Type B pancreatic cell (in vitro differentiated cells): ENCODE measurements around the gene YARS1. TPM values are rescaled to one million over a fixed set of nuclear protein-coding genes. Genes with fewer than 3 reads are reported as not detected.

Source experiments
- DNase-seq: peaks from one replicate; pipeline ENCODE4 v3.0.0; 2021; ENCODE audit warnings: mixed read lengths; ENCODE audit not compliant: unreplicated experiment; ENCODE audit errors: extremely low spot score
- H3K27ac Mint-ChIP-seq: 2 replicates; pipeline ENCODE4 v1.8.0; 2021; ENCODE audit warnings: mild to moderate bottlenecking, mixed read lengths
- H3K27me3 Mint-ChIP-seq: 2 replicates; pipeline ENCODE4 v1.8.0; 2021; ENCODE audit warnings: mixed read lengths
- H3K36me3 Mint-ChIP-seq: 2 replicates; pipeline ENCODE4 v1.8.0; 2021; ENCODE audit warnings: mixed read lengths
- H3K4me1 Mint-ChIP-seq: one replicate; pipeline ENCODE4 v1.8.0; 2021; ENCODE audit warnings: mixed read lengths; ENCODE audit not compliant: unreplicated experiment
- H3K4me3 Mint-ChIP-seq: 2 replicates; pipeline ENCODE4 v1.8.0; 2021; ENCODE audit warnings: mild to moderate bottlenecking, mixed read lengths
- H3K9me3 Mint-ChIP-seq: 2 replicates; pipeline ENCODE4 v1.8.0; 2021; ENCODE audit warnings: mixed read lengths
- CTCF ChIP-seq: fragments of 200-600 bp; sonication (generic); conservative IDR thresholded peaks from 2 replicates; pipeline ENCODE4 v1.5.0; 2021; ENCODE audit warnings: antibody characterized with exemption, mild to moderate bottlenecking
- total RNA-seq: library from RNA; stranded (reverse); gene quantifications from 2 replicates; pipeline ENCODE4 v1.2.1, GENCODE V29; 2021; ENCODE audit warnings: low replicate concordance

Gene YARS1
- total RNA-seq, 1 donor from 2014 or later: 83.7 TPM

DNA sequence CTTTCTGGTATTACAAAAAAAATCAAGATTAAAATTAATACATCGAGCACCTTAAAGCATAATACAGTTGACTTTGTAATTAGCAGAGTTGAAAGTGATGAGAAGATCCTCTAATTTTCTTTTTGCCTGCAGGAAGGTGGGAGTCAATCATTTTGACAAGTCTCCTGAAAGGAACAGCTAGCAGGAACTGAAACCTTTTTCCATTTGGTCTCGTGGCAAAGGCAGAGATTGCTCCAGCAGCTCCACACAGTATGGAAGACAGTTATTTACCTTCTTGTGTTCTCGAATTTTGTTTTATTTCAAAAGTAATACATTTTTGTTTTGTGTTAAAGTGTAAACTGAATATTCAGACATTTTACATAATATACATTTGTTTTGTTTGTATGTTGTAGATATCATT is 8.0 kb upstream of the YARS1 start:
- H3K36me3 Mint-ChIP-seq: peaks cover 25% of the 10 kb centered on the region
- H3K4me1 Mint-ChIP-seq: peaks cover 7% of the 10 kb centered on the region
- no peak overlapping the region for H3K27ac Mint-ChIP-seq
- no peak overlapping the region for H3K4me3 Mint-ChIP-seq
- H3K27me3 Mint-ChIP-seq: no peaks in the 10 kb centered on the region
- no peaks in the 10 kb centered on the region for H3K9me3 Mint-ChIP-seq
- no peak for TF ChIP-seq CTCF
- DNase-seq: no peak

GRCh38 chr1:32818804-32819541 is 1.8 kb upstream of the YARS1 start:
- H3K9me3 Mint-ChIP-seq: no peaks in the 10 kb centered on the region
- no peaks in the 10 kb centered on the region for H3K27me3 Mint-ChIP-seq
- H3K4me1 Mint-ChIP-seq: peaks cover 25% of the 10 kb centered on the region
- peak overlapping the region; percentile 99 for H3K4me3 Mint-ChIP-seq
- TF ChIP-seq CTCF: no peak
- peak overlapping the region; percentile 98 for H3K27ac Mint-ChIP-seq
- peaks cover 4% of the 10 kb centered on the region for H3K36me3 Mint-ChIP-seq
- no peak for DNase-seq

DNA sequence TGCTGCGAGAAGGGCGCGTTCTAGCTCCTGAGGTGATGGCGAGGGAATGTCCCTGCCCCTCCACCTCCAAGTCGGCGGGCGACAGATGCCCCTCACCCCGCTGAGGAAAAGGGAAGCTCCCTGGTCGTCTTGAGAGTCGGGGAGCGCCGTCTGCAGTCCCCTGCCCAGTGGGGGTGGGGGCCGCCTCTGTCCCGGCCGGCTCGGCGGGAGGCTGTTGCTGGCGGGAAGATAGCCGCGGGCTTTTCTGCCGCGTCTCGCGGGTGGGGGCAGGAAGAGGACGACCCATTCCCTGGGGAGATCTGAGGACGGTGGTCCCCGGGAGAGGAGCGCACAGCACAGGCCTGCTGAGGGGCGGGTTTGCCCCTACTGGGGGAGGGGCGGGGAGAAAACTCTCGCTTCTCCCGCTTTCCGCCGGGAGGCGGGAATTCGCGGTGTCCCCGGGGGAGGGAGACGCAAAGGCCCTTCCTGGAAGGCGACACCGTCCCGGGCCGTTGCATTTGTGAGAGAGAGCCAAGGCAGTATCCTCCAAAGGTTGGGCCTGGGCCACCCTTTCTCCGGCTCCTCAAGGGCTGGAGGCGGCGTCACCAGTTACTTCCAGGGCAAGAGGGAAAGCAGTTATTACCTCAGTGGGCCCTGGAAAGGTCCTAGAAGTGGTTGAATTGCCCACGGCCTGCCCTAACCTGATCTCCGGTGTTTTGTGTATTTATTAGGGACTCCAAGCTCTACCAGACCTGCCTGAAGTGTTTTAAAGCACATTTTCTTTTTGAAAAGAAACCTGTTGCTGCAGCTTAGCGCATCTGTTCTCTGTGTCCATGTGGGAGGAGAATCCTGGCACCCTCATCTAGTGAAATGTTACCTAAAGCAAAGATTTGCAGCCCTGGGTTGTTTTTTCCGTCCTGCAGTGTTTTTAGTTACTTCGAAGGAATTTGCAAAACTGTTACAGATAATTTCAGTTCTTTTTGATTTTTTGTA is 943 bp upstream of the YARS1 start:
- peak; percentile 83 for DNase-seq
- H3K9me3 Mint-ChIP-seq: no peaks in the 10 kb centered on the region
- H3K27me3 Mint-ChIP-seq: no peaks in the 10 kb centered on the region
- no peak for TF ChIP-seq CTCF
- peaks cover 31% of the 10 kb centered on the region for H3K4me1 Mint-ChIP-seq
- peak overlapping the region; percentile 98 for H3K27ac Mint-ChIP-seq
- peak overlapping the region; percentile 99 for H3K4me3 Mint-ChIP-seq
- H3K36me3 Mint-ChIP-seq: peaks cover 5% of the 10 kb centered on the region

DNA sequence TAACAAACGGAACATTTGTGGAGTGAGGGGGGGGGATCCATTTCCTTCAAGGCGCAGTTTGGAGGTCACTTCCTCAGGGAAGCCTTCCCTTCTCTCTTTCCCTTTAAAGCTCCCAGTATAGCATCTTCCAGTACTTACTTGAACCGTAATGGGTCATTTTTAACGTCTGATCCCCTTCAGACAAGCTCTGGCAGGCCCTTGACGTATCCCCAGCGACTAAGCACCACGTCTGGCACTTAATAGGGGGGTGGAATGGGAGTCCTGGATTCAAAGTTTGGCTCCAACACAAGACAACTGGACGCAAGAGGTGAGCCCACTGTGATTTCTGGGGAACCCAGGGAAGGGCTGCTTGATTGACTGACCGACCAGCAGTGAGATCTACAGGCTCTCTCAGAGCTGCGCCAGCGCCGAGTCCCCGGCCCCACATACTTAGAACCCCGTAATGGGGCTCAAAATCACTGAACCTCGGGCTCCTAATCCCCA is 441 bp downstream of the YARS1 start:
- Mint-ChIP-seq H3K4me3 (peak overlapping the region; percentile 99), H3K36me3 (peaks cover 5% of the 10 kb centered on the region), H3K4me1 (peaks cover 32% of the 10 kb centered on the region), H3K27ac (peak overlapping the region; percentile 98), H3K27me3 (no peaks in the 10 kb centered on the region), H3K9me3 (no peaks in the 10 kb centered on the region)
- DNase-seq: no peak
- TF ChIP-seq CTCF: no peak

DNA sequence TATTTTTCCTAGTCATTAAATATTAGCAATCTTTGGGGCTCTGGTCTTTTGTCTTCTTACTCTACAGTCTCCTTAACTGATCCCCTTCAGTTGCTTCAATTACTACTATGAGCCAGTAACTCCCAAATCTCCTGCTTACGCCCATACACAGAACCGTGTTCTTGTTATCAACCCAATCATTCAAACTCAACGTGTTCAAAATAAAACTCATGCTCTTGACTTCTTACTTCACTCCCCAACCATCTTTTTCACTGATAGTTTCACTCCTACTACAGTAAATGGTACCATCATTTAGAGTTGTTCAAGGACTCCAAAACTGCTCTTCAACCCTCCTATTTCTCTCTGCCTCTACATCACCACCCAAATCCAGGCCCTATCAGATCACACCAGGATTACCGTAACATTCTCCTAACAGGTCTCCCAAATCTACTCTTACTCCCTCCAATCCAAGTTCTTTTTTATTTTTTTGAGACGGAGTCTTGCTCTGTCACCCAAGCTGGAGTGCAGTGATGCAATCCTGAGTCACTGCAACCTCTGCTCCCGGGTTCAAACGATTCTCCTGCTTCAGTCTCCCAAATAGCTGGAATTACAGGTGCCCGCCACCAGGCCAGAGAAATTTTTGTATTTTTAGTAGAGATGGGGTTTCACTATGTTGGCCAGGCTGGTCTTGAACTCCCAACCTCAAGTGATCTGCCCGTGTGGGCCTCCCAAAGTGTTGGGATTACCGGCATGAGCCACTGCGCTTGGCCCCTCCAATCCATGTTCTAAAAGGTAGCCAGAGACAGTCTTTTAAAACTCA is 3.0 kb downstream of the YARS1 start:
- H3K4me3 Mint-ChIP-seq: peak overlapping the region; percentile 6
- DNase-seq: no peak
- TF ChIP-seq CTCF: no peak
- peaks cover 9% of the 10 kb centered on the region for H3K36me3 Mint-ChIP-seq
- H3K27ac Mint-ChIP-seq: no peak overlapping the region
- peaks cover 37% of the 10 kb centered on the region for H3K4me1 Mint-ChIP-seq
- no peaks in the 10 kb centered on the region for H3K27me3 Mint-ChIP-seq
- no peaks in the 10 kb centered on the region for H3K9me3 Mint-ChIP-seq
